Tibial artery (tissue), 4 donors: Measurements from ENCODE around the gene RBPMS2.
A peak's percentile ranks its signal among the peaks of the same experiment; 100 is the strongest.

Experiments
- DNase-seq, 2 donors: peaks; one replicate each; pipeline ENCODE4 v3.0.0-alpha.2; 2019
- H3K27ac ChIP-seq, 2 donors: fragments of 200-600 bp; sonication (generic) in 1 of 2; 1 replicate in 1 of 2; 2 replicates in 1 of 2; pipeline ENCODE4 v1.5.1; 2018 to 2019; ENCODE audit warnings: mild to moderate bottlenecking in 1 of 2
- H3K27me3 ChIP-seq, 2 donors: fragments of 200-600 bp; sonication (generic) in 1 of 2; one replicate each; pipeline versions ENCODE4 v1.5.1 to v1.6.0; 2016 to 2019
- H3K36me3 ChIP-seq, 3 donors: fragments of 200-600 bp; sonication (generic) in 2 of 3; one replicate each; pipeline ENCODE4 v1.5.1; 2016 to 2019; ENCODE audit warnings: mild to moderate bottlenecking in 2 of 3
- H3K4me1 ChIP-seq, 4 donors: fragments of 200-600 bp; sonication (generic) in 2 of 4; 1 replicate in 3 of 4; 2 replicates in 1 of 4; pipeline ENCODE4 v1.5.1; 2016 to 2019
- H3K4me3 ChIP-seq, 2 donors: fragments of 200-600 bp; sonication (generic) in 1 of 2; 1 replicate in 1 of 2; 2 replicates in 1 of 2; pipeline ENCODE4 v1.5.1; 2018 to 2019; ENCODE audit warnings: mild to moderate bottlenecking in 2 of 2
- H3K9me3 ChIP-seq, 3 donors: fragments of 200-600 bp; sonication (generic) in 1 of 3; one replicate each; pipeline ENCODE4 v1.5.1; 2016 to 2019
- intact Hi-C: fragments of 100-400 bp; cut with DNase I; formaldehyde crosslinking; loops from one replicate; pipeline ENCODE4 v1.15.0; 2023; ENCODE audit warnings: low total_unique reads
- TF ChIP-seq, protein P1 (sequence below), 2 experiments: fragments of 200-600 bp in 1 of 2; fragments of 450-650 bp in 1 of 2; IDR thresholded peaks; one replicate each; pipeline ENCODE4 v1.5.1; 2017 to 2019; ENCODE audit warnings: antibody characterized with exemption in 2 of 2, mild to moderate bottlenecking in 1 of 2, moderate library complexity in 1 of 2

RBPMS2 gene

GRCh38 chr15:64773606-64774005 lies 1.8 kb downstream of the RBPMS2 start:
- Histone ChIP-seq H3K4me3 (peak overlapping the region; percentile 75 to 76), H3K27ac (peak overlapping the region; percentile 88 to 96), H3K9me3 (no peaks in the 10 kb centered on the region), H3K36me3 (no peaks in the 10 kb centered on the region), H3K27me3 (no peaks in the 10 kb centered on the region), H3K4me1 (peaks cover 0 to 42% (median 9%) of the 10 kb centered on the region in 4 donors)
- TF ChIP-seq, protein P1, sequence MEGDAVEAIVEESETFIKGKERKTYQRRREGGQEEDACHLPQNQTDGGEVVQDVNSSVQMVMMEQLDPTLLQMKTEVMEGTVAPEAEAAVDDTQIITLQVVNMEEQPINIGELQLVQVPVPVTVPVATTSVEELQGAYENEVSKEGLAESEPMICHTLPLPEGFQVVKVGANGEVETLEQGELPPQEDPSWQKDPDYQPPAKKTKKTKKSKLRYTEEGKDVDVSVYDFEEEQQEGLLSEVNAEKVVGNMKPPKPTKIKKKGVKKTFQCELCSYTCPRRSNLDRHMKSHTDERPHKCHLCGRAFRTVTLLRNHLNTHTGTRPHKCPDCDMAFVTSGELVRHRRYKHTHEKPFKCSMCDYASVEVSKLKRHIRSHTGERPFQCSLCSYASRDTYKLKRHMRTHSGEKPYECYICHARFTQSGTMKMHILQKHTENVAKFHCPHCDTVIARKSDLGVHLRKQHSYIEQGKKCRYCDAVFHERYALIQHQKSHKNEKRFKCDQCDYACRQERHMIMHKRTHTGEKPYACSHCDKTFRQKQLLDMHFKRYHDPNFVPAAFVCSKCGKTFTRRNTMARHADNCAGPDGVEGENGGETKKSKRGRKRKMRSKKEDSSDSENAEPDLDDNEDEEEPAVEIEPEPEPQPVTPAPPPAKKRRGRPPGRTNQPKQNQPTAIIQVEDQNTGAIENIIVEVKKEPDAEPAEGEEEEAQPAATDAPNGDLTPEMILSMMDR (IDR thresholded peaks at IDR 0.05) = no peak
- no peak for DNase-seq
- intact Hi-C loops = loop anchor here (2.0 kb wide), 1 partner anchor 31 kb away; no protein-coding TSS in a partner anchor

DNA sequence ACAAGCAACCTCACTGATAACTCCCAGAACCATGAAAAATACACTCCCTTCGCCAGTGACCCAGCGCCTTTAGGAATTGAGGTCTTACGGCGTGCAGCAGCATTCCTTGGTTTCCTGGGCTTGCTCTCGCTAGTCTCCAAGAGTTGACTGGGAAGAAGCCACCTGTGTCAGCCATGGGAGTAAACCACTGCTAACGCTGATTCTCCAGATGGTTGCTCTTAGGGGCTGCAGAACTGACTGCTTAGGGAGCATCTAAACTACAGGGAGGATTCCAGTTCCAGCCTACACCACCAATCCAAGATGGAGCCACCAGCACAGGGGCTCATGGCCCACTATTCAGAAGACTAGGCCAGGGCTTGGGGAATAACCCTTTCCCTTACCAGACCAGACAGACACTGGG lies 2.4 kb downstream of the RBPMS2 start:
- DNase-seq = no peak
- Histone ChIP-seq H3K9me3 (no peaks in the 10 kb centered on the region), H3K36me3 (no peaks in the 10 kb centered on the region), H3K4me1 (peaks cover 0 to 49% (median 9%) of the 10 kb centered on the region in 4 donors), H3K4me3 (peak overlapping the region; percentile 75 to 76), H3K27ac (peak overlapping the region; percentile 88 to 96), H3K27me3 (no peaks in the 10 kb centered on the region)
- intact Hi-C loops = no loop called here
- TF ChIP-seq, protein P1 (IDR thresholded peaks at IDR 0.05) = no peak

- TF ChIP-seq, protein P1 (IDR thresholded peaks at IDR 0.05) = no peak
- Histone ChIP-seq H3K36me3 (no peaks in the 10 kb centered on the region), H3K4me1 (peaks cover 0 to 52% (median 9%) of the 10 kb centered on the region in 4 donors), H3K4me3 (peak overlapping the region in 1 of 2 donors; percentile 75), H3K9me3 (no peaks in the 10 kb centered on the region), H3K27me3 (no peaks in the 10 kb centered on the region), H3K27ac (peak overlapping the region; percentile 88 to 96)
- intact Hi-C loops = no loop called here
- DNase-seq = no peak
Observed at GRCh38 chr15:64772488-64772887, 2.9 kb downstream of the RBPMS2 start.

DNA sequence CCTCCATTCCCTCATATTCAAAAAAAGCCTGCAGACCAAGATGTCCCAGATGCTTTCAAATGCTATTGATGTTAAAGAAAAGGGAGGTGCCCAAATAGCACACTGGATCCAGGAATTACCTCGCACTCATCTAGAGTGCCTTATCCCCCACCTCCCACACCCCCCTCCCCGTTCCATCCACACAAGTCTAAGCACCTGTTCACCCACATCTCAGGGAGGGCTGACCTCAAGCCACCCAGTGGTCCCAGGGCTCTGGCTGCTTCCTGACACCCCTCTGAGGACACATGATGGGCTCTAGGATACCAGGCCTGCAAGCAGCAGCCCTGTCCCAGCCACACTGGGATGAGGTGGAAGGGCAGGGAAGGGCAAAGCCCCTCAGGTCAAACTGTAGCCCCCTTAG lies 4.8 kb downstream of the RBPMS2 start:
- TF ChIP-seq, protein P1 (IDR thresholded peaks at IDR 0.05) = no peak
- peak overlapping the region; percentile 31 to 88 for H3K27ac ChIP-seq
- peaks cover 0 to 51% (median 5%) of the 10 kb centered on the region in 4 donors for H3K4me1 ChIP-seq
- no peaks in the 10 kb centered on the region for H3K9me3 ChIP-seq
- intact Hi-C loops = no loop called here
- H3K36me3 ChIP-seq = no peaks in the 10 kb centered on the region
- H3K27me3 ChIP-seq = no peaks in the 10 kb centered on the region
- no peak for DNase-seq
- H3K4me3 ChIP-seq = no peak overlapping the region

DNA sequence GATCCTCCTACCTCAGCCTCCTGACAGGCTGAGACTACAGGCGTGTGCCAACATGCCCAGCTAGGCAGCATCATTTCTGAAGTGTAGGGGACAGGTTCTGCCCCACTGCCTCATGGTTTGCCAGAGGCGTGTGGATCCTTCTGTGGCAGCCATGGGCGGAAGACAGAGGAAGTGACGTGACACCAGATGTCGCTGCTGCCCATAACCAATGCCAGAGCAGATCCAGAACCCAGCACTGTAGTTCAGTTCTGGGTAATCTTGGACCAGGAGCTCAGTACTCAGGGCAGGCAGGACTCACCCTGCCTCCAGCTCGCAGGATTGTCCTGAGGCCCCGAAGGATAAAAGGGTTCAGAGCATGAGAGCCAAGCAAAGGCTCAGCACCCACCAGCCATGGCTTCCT lies 8.2 kb downstream of the RBPMS2 start:
- H3K27ac ChIP-seq = peak overlapping the region; percentile 59 to 88

More for the DNA sequence above, 8.2 kb downstream of the RBPMS2 start:
- H3K36me3 ChIP-seq = no peaks in the 10 kb centered on the region
- H3K27me3 ChIP-seq = no peaks in the 10 kb centered on the region
- TF ChIP-seq, protein P1 (IDR thresholded peaks at IDR 0.05) = no peak
- no peak overlapping the region for H3K4me3 ChIP-seq
- DNase-seq = no peak
- H3K9me3 ChIP-seq = no peaks in the 10 kb centered on the region
- intact Hi-C loops = no loop called here
- peaks cover 0 to 60% (median 5%) of the 10 kb centered on the region in 4 donors for H3K4me1 ChIP-seq
